Measurements from ENCODE around the gene NLRP4. TPM values are rescaled to one million over a fixed set of nuclear protein-coding genes. Genes with fewer than 3 reads are reported as not detected.

The NLRP4 gene
- total and polyA plus RNA-seq, 8 donors = not detected

- peaks cover 0 to 11% of the 10 kb centered on the region in 2 donors for H3K27me3 ChIP-seq
- TF ChIP-seq CTCF (IDR thresholded peaks at IDR 0.05) = no peak
- ATAC-seq (no peak), DNase-seq (no peak)
- no peak overlapping the region for H3K4me3 ChIP-seq
- no peaks in the 10 kb centered on the region for H3K36me3 ChIP-seq
- H3K9me3 ChIP-seq = peaks cover 0 to 31% of the 10 kb centered on the region in 2 donors
- no peak overlapping the region for H3K27ac ChIP-seq
- intact Hi-C loops (cut with DNase I) = no loop called here
- H3K4me1 ChIP-seq = no peaks in the 10 kb centered on the region
These were observed 30.8 kb downstream of the NLRP4 start for GRCh38 chr19:55867101-55867500.

DNA sequence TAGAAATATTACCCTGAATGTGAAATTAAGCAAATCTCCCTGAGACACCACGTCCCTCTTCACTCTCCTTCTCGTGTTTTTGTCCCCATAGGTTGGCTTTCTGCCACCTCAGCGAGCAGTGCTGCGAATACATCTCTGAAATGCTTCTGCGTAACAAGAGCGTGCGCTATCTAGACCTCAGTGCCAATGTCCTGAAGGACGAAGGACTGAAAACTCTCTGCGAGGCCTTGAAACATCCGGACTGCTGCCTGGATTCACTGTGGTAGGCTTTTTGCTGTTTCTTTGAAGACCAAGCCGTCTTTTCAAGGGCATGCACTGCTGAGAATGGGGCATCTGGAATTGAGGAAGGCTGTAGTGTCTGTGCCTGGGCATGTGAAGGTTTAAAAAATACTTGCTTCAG is 34.4 kb downstream of the NLRP4 start:
- no peak overlapping the region for H3K4me3 ChIP-seq
- H3K9me3 ChIP-seq = peaks cover 0 to 20% of the 10 kb centered on the region in 2 donors
- no peaks in the 10 kb centered on the region for H3K4me1 ChIP-seq
- no peaks in the 10 kb centered on the region for H3K36me3 ChIP-seq
- peaks cover 0 to 11% of the 10 kb centered on the region in 2 donors for H3K27me3 ChIP-seq
- DNase-seq (no peak), ATAC-seq (no peak)
- intact Hi-C loops (cut with DNase I) = no loop called here
- no peak for TF ChIP-seq CTCF (IDR thresholded peaks at IDR 0.05)
- H3K27ac ChIP-seq = no peak overlapping the region

DNA sequence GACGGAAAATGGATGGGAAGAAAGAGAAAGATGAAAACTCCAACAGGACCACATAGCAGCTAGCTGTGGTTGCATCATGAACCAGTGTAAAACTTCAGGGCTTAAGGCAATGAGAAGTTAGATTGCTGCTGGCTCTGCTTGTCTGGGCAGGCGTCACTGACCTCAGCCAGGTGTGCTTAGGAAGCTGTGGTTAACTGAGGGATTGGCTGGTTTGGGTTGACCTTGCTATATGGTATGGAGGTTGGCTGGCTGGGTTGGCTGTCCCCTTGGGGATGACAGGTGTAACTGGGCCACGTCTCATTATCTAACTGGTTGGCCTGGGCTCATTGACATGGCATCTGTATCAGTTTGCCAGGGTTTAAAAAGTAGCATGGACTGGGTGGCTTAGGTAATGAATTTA is 40.9 kb downstream of the NLRP4 start:
- Histone ChIP-seq H3K4me3 (no peak overlapping the region), H3K36me3 (no peaks in the 10 kb centered on the region), H3K4me1 (no peaks in the 10 kb centered on the region), H3K9me3 (peaks cover 0 to 24% of the 10 kb centered on the region in 2 donors), H3K27ac (no peak overlapping the region), H3K27me3 (no peaks in the 10 kb centered on the region)
- ATAC-seq = no peak
- no peak for TF ChIP-seq CTCF (IDR thresholded peaks at IDR 0.05)
- DNase-seq = no peak
- intact Hi-C loops (cut with DNase I) = no loop called here

- no peak for TF ChIP-seq CTCF (IDR thresholded peaks at IDR 0.05)
- no peak for ATAC-seq
- no peak overlapping the region for H3K4me3 ChIP-seq
These were observed 46.3 kb downstream of the NLRP4 start for GRCh38 chr19:55882626-55883025.

DNA sequence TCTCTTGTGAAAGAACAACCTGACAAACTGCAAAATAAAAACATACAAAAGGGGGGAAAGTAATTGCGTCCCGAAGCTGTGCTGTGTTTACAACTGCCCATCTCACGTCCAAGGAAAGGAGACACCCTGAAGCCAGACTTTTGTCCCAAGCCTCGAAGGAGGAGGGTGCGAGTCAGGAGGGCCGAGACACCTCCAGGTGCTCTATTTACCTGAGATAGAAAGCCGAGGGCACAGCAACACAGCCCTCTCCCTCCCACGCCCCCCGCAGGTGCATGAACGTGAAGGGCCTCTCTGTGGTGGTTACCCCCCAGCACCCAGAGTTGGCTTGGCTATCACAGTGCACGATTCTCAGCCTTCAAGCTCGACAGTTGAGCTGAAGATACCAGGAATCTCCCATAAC is 62.6 kb downstream of the NLRP4 start:
- Histone ChIP-seq H3K36me3 (no peaks in the 10 kb centered on the region), H3K9me3 (peaks cover 0 to 7% of the 10 kb centered on the region in 2 donors), H3K27ac (no peak overlapping the region), H3K4me1 (no peaks in the 10 kb centered on the region), H3K27me3 (peaks cover 0 to 7% of the 10 kb centered on the region in 2 donors), H3K4me3 (no peak overlapping the region)
- ATAC-seq (no peak), DNase-seq (no peak)
- intact Hi-C loops (cut with DNase I) = no loop called here
- TF ChIP-seq CTCF (IDR thresholded peaks at IDR 0.05) = no peak

More at GRCh38 chr19:55882626-55883025, 46.3 kb downstream of the NLRP4 start:
- intact Hi-C loops (cut with DNase I) = no loop called here
- Histone ChIP-seq H3K9me3 (peaks cover 0 to 27% of the 10 kb centered on the region in 2 donors), H3K27me3 (peaks cover 0 to 24% of the 10 kb centered on the region in 2 donors), H3K4me1 (no peaks in the 10 kb centered on the region), H3K36me3 (no peaks in the 10 kb centered on the region), H3K27ac (no peak overlapping the region)
- DNase-seq = no peak

Data from left lung (tissue), 10 donors.